ENCODE results near the gene ZCRB1.

ZCRB1 gene

GRCh38 chr12:42325653-42326474 is at the start of gene ZCRB1, which contains the start of gene PPHLN1:
Gene ZCRB1, minus strand, starts transcription at chr12:42326094. Its CDS starts 1,992 bp downstream, at chr12:42324102.
Gene PPHLN1, plus strand, starts transcription at chr12:42326167. Its CDS starts 9,736 bp downstream, at chr12:42335903.
- TF ChIP-seq CTCF (IDR thresholded peaks at IDR 0.05; ENCODE audit: control insufficient read depth, insufficient read depth, low read depth, low read length, missing control alignments), result no peak
- H3K4me3 ChIP-seq (ENCODE audit: control insufficient read depth, low read depth, low read length), result peak within 1 kb of the TSS; percentile 65
- DNase-seq (ENCODE audit: low read depth), result peak; percentile 14

GRCh38 chr12:42373669-42374068 is 47.8 kb upstream of the ZCRB1 start:
- DNase-seq (ENCODE audit: low read depth), result no peak
- H3K4me3 ChIP-seq (ENCODE audit: control insufficient read depth, low read depth, low read length), result no peak overlapping the region
- TF ChIP-seq CTCF (IDR thresholded peaks at IDR 0.05; ENCODE audit: control insufficient read depth, insufficient read depth, low read depth, low read length, missing control alignments), result no peak

- TF ChIP-seq CTCF (IDR thresholded peaks at IDR 0.05; ENCODE audit: control insufficient read depth, insufficient read depth, low read depth, low read length, missing control alignments), result peak; percentile 72
- DNase-seq (ENCODE audit: low read depth), result peak; percentile 3
- no peak overlapping the region for H3K4me3 ChIP-seq (ENCODE audit: control insufficient read depth, low read depth, low read length)
Measured at GRCh38 chr12:42372154-42372791, 46.4 kb upstream of the ZCRB1 start.

GRCh38 chr12:42370013-42370412 is 44.1 kb upstream of the ZCRB1 start:
- no peak overlapping the region for H3K4me3 ChIP-seq (ENCODE audit: control insufficient read depth, low read depth, low read length)
- no peak for TF ChIP-seq CTCF (IDR thresholded peaks at IDR 0.05; ENCODE audit: control insufficient read depth, insufficient read depth, low read depth, low read length, missing control alignments)
- DNase-seq (ENCODE audit: low read depth), result no peak

GRCh38 chr12:42365486-42365885 is 39.6 kb upstream of the ZCRB1 start:
- no peak for TF ChIP-seq CTCF (IDR thresholded peaks at IDR 0.05; ENCODE audit: control insufficient read depth, insufficient read depth, low read depth, low read length, missing control alignments)
- H3K4me3 ChIP-seq (ENCODE audit: control insufficient read depth, low read depth, low read length), result no peak overlapping the region
- DNase-seq (ENCODE audit: low read depth), result no peak

- no peak for DNase-seq (ENCODE audit: low read depth)
- TF ChIP-seq CTCF (IDR thresholded peaks at IDR 0.05; ENCODE audit: control insufficient read depth, insufficient read depth, low read depth, low read length, missing control alignments), result no peak
- no peak overlapping the region for H3K4me3 ChIP-seq (ENCODE audit: control insufficient read depth, low read depth, low read length)
Measured at GRCh38 chr12:42364692-42365091, 38.8 kb upstream of the ZCRB1 start.
